GM13977 (cell line): ENCODE data around the gene ZBTB43.
"Not testable (repeated sequence)": the region's sequence is repeated elsewhere in the genome, so short reads cannot be mapped to it uniquely, and the experiment has no call there.

Experiments used
- DNase-seq: peaks from one replicate; pipeline ENCODE4 v3.0.0; 2012; ENCODE audit warnings: low spot score
- in situ Hi-C: fragments of 300-500 bp; cut with MboI; formaldehyde crosslinking; loops from one replicate; pipeline ENCODE4 v1.12.0; 2022; ENCODE audit warnings: low sequenced_read_pairs, low pct_unique_long_range_greater_than_20kb, mixed read lengths, inconsistent platforms; ENCODE audit not compliant: unreplicated experiment
- TF ChIP-seq, protein P1 (sequence below): IDR thresholded peaks from 2 replicates; pipeline ENCODE4 v1.5.1; 2012; ENCODE audit warnings: mild to moderate bottlenecking, control low read depth; ENCODE audit not compliant: insufficient read depth; ENCODE audit errors: extremely low read depth, missing control alignments

Gene ZBTB43

GRCh38 chr9:126761274-126761673 is 43.6 kb upstream of the ZBTB43 start:
- TF ChIP-seq, protein P1, sequence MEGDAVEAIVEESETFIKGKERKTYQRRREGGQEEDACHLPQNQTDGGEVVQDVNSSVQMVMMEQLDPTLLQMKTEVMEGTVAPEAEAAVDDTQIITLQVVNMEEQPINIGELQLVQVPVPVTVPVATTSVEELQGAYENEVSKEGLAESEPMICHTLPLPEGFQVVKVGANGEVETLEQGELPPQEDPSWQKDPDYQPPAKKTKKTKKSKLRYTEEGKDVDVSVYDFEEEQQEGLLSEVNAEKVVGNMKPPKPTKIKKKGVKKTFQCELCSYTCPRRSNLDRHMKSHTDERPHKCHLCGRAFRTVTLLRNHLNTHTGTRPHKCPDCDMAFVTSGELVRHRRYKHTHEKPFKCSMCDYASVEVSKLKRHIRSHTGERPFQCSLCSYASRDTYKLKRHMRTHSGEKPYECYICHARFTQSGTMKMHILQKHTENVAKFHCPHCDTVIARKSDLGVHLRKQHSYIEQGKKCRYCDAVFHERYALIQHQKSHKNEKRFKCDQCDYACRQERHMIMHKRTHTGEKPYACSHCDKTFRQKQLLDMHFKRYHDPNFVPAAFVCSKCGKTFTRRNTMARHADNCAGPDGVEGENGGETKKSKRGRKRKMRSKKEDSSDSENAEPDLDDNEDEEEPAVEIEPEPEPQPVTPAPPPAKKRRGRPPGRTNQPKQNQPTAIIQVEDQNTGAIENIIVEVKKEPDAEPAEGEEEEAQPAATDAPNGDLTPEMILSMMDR: no peak
- in situ Hi-C loops: no loop called here
- DNase-seq: no peak

- TF ChIP-seq, protein P1: no peak
- no peak for DNase-seq
- in situ Hi-C loops: no loop called here
These were observed 41.6 kb upstream of the ZBTB43 start for GRCh38 chr9:126763130-126763764.

DNA sequence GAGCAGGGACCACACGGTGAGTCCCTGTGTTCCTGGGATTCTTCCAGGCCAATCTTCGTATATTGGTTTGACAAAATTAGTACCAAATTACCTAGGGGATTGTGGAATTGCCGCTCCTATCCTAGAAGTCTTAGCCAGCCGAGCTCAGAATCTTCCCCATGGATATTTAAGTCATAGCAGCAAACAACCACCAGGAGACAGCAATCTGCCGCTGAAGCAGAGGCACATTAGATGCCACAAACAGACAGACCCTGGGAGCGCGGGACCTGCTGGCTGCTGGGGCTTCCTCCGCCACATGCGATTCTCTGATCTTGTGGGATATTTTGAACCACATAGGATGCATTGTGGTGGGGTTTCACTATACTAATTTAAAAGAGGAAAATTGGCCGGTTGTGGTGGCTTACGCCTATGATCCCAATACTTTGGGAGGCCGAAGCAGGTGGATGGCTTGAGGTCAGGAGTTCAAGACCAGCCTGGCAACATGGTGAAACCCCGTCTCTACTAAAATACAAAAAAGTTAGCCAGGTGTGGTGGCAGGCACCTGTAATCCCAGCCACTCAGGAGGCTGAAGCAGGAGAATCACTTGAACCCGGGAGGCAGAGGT is 31.7 kb upstream of the ZBTB43 start:
- TF ChIP-seq, protein P1: no peak
- DNase-seq: no peak
- in situ Hi-C loops: loop anchor here (10.0 kb wide), 1 partner anchor 48 kb away; no protein-coding TSS in a partner anchor

GRCh38 chr9:126775926-126776325 is 28.9 kb upstream of the ZBTB43 start:
- in situ Hi-C loops: loop anchor here (10.0 kb wide), 1 partner anchor 51 kb away; no protein-coding TSS in a partner anchor
- no peak for DNase-seq
- TF ChIP-seq, protein P1: no peak

GRCh38 chr9:126777733-126778132 is 27.1 kb upstream of the ZBTB43 start:
- in situ Hi-C loops: loop anchor here (10.0 kb wide), 1 partner anchor 53 kb away; no protein-coding TSS in a partner anchor
- DNase-seq: no peak
- TF ChIP-seq, protein P1: peak; percentile 38

DNA sequence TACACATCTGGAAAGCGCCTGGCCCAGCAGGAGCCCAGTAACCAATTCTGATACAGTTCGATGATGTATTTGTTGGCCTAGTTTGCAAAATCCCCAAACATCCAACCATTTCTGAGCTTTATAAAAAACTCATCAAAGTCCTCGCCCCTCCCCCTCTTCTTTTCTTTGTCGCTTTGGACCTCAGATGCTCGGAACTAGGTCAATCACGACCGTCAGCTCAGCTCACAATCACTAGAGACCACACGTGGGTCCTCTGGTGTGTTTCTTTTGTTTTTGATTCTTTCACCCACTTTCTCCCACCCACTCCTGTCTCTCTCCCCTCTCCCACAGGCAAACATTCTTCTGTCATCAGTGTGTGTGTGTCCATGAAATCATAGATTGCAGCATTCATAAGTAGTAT is 26.7 kb upstream of the ZBTB43 start:
- no peak for DNase-seq
- TF ChIP-seq, protein P1: no peak
- in situ Hi-C loops: loop anchor here (10.0 kb wide), 1 partner anchor 53 kb away; no protein-coding TSS in a partner anchor

- in situ Hi-C loops: loop anchor here (10.0 kb wide), 1 partner anchor 54 kb away; no protein-coding TSS in a partner anchor
- not testable (repeated sequence) for DNase-seq
These were observed 26.1 kb upstream of the ZBTB43 start for GRCh38 chr9:126778696-126779095.
